GM20431 (cell line): ENCODE measurements around the gene ZNF607.
"Not testable (repeated sequence)": the region's sequence is repeated elsewhere in the genome, so short reads cannot be mapped to it uniquely, and the experiment has no call there.

Source experiments
- in situ Hi-C: fragments of 300-500 bp; cut with MseI, MboI; formaldehyde crosslinking; loops from one replicate; pipeline ENCODE4 v1.15.0; 2020; ENCODE audit warnings: low sequenced_read_pairs; ENCODE audit not compliant: unreplicated experiment

The ZNF607 gene

DNA sequence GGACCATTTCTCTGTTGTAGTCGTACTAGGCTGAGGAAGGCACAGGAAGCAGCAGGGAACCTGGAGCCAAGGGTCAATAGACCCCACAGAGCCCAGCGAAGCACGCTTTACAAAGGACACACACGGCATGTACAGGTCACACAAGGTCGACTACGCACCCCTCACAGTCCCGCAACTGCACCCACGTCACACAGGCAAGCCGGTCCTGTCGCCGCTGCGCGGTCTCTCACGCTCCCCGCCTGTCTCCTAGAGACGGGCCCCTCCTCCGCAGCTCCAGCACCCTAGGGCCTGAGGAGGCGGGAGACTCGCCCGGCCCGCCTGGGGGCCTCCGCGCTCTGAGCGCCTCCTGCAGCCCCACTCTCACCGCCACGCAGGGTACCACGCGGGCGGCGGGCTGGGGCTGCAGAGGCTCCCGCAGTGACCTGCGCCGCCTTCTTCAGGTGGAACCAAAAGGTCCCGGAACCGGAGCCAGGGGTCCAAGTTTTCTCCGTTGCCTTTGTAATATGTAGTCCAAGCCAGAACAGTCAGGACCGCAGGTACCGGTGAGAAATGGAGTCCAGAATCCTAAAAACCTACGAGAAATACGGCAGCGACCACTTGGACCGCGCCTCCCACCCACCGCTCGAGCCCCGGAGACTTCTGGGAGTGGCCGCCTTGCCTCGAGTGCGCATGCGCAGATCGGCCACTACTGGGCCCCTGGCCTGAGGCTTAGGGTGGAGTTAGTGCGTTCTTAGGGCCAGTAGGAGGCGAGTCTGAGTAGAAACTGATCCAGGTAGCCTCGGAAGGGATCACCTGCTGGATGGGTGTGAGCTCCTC, at the start of gene ZNF607:
ZNF607 (minus strand) TSS at position 651 of the 816 bp plus-strand sequence. CDS start 8,143 bp downstream, outside the sequence.
- in situ Hi-C loops: no loop called here

DNA sequence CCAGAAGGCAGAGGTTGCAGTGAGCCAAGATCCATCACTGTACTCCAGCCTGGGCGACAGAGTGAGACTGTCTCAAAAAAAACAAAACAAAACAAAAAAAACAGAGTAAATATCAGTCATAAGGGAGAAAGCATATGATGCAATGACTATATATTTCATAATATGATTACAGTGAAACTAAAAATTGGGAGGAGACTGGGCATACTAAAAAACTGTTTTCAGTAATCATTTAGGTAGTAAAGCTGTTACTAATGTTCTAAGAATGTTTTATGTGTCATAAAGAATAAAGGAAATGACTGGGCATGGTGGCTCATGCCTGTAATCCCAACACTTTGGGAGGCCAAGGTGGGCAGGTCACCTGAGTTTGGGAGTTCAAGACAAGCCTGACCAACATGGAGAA, 43.9 kb upstream of the ZNF607 start:
- in situ Hi-C loops: no loop called here

DNA sequence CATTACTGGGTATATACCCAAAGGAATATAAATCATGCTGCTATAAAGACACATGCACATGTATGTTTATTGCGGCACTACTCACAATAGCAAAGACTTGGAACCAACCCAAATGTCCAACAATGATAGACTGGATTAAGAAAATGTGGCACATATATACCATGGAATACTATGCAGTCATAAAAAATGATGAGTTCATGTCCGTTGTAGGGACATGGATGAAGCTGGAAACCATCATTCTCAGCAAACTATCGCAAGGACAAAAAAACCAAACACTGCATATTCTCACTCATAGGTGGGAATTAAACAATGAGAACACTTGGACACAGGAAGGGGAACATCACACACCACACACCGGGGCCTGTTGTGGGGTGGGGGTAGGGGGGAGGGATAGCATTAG, 38.1 kb upstream of the ZNF607 start:
- in situ Hi-C loops: not testable (repeated sequence)

DNA sequence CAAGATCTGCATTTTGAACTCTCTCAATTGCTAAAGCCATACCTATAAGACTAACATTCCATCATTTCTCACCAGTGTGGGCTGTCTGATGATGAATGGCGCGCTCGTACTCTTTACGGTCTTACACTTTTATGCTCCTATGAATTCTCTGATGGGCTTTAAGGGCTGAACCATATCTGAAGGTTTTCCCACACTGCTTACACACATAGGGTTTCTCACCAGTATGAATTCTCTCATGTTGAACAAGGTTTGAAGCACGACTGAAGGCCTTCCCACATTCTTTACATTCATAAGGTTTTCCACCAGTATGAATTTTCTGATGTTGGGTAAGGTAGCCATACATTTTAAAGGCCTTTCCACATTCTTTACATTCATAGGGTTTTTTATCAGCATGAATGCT, 18.8 kb upstream of the ZNF607 start:
- in situ Hi-C loops: no loop called here

DNA sequence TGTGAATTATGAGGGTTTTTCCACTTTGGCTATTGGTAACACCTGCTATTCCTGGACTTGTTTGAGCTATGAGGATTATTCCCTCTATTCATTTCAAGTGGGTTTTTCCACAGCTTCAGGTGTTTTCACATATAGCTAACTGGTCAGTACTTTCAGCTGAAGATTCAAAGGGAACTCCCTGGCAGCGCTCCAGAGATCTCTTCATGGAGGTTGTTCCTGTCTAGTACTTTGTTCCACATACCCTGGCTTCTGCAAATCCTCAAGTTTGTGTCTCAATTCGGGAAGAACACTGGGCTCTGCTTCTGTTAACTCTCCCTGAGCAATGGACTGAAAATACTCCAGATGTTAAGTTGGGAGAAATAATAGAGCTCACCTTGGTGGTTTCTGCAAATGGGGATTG, 5.6 kb upstream of the ZNF607 start:
- in situ Hi-C loops: no loop called here

DNA sequence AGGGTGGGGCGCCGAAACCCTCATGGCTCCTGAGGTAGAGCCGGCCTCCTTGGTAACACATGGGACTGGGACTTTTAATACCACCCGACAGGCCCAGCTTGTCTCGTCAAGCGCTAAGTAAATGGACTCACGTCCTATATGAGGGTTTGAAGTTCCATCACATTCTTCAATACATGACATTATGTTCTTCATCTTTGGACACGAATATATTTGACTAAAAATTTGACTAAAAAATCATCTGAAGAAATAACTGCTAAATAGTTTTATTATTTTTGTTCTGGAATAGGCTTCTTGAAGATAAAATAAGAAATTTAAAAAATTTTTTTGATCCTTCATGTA, 335 bp upstream of the ZNF607 start:
- in situ Hi-C loops: no loop called here

DNA sequence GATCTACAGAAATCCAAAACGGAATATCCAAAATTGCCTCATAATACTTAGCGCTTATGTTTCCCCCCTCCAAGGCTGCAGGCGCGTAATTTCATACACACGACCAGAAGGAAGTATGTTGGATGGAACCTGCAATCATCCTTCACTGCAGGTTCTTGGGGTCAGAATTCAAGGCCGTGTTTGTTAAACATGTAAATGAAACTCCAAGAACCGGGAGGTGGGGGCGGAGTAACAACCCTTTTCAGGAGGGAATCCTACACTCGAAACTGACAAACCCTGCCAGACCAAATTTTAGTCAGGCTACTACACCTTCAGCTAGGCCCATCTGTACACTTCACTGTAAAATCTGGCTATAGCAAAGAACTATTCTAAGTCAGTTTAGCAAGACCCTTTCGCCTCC, 1.3 kb downstream of the ZNF607 start:
- in situ Hi-C loops: no loop called here

DNA sequence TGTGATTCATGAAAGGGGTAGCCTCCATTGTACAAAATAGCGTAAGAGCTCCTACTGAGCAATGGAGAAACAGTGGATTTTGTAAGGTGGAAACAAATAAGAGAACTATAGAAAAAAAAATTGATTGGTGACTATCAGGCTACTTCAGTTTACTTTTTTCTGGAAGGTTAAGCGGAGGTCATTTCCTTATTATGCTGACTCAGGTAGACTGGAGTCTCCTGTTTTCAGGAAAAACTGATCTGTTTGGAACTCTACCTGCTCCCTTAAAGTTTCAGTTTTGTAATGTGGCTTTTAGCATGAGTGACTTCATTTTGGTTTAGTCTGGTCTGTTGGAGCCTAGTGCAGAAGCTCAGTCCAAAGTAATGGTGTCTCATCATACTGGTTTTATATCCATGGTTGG, 3.4 kb downstream of the ZNF607 start:
- in situ Hi-C loops: no loop called here

DNA sequence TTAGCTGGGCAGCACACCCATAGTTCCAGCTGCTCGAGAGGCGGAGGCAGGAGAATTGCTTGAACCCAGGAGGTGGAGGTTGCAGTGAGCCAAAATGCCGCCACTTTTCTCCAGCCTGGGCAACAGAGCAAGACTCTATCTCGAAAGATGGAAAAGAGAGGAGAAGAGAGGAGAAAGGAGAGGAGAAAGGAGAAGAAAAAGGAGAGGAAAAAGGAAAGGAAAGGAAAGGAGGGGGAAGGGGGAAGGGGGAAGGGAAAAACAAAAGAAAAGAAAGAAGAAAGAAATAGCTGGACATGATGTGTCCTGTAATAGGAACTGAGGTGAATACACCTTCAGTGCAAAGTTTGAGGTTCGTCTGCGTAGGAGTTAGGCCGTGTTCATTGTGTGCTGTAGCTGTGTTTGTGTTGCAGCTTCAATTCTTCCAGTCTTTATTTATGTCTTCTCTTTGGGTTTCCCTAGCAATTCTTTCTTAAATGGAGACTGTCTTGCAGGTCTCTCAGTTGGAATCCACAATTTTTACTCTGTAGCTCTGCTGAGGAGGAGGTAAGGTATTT, 13.4 kb downstream of the ZNF607 start:
- in situ Hi-C loops: no loop called here

DNA sequence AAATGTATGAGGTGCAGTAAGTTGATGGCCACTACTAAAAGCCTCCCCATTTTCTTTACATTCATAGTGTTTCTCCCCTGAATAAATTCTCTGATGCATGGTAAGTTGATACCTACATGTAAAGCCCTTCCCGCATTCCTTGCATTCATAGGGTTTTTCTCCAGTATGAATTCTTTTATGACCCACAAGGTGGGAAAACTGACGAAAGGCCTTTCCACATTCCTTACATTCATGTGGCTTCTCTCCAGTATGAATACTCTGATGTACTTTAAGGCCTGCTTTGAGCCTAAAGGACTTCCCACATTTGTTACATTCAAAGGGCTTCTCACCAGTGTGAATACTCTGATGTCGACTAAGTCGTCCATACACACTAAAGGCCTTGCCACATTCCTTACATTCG, 20.5 kb downstream of the ZNF607 start:
- in situ Hi-C loops: no loop called here

DNA sequence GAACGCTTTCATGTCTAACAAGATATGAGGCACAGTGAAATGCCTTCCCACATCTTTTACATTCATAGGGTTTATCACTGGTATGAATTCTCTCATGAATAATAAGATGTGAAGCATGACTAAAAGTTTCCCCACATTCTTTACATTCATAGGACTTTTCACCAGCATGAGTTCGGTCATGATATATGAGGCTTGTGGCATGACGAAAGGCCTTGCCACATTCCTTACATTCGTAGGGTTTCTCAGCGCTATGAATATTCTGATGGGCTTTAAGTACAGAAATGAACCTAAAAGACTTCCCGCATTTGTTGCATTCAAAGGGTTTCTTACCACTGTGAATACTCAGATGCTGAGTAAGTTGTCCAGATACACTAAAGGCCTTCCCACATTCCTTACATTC, 21.3 kb downstream of the ZNF607 start:
- in situ Hi-C loops: no loop called here

DNA sequence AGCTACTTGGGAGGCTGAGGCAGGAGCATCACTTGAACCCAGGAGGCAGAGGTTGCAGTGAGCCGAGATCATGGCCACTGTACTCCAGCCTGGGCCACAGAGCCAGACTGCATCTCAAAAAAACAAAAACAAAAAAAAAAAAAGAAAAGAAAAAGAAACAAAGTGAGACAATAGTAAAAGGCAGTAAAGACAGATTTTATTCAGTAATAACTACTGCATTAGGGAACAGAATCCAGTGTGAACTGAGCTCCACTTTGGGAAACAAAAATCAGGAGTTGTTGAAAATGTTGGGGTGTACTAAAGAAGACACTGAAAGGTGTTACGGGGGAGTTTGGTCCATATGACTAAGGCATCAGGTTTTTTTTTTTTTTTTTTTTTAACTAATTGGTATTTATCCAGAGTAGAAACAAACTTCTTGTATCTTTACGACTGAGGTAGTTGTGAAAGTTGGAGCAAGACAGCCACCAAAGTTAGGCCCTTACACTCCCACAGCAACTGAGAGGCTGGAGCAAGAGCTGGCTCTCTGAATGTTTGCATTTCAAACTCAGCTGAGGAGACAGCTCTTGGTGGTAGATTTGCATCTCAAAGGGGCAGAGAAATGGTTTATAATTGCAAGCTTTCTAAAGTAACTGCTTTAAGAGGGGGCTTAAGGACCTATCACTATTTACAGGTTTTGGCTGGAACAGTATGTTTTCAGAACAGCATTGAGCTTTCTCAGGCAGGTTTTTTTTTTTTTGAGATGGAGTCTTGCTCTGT, 24.2 kb downstream of the ZNF607 start:
- in situ Hi-C loops: no loop called here

DNA sequence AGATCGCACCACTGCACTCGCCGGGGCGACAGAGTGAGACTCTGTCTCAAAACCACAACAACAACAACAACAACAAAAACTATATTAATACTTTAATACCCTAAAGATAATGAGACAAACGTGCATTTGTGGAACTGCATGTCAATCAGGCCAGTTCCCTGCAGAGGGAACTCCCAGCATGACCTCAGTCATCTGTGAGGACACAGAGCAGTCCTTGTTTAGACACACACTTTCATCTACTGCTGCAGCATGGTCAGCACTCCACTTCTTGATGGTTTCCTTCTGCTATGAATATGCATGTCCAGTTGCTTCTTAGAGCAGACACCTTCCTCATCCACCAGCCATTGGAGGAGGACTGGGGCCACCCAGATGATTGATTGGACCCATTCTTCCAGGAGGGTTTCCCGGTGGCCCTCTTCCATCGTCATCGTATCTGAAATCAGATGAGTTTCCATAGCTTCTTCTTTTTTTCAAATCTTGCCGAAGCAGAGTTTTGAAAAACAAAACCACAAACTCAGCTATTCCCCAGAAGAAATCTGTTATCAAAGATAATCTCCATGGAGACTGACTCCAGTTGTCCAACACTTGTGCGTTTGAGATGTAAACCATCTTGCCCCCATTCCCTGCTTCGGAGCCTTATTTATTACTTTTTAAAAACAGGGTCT, 26.5 kb downstream of the ZNF607 start:
- in situ Hi-C loops: no loop called here

DNA sequence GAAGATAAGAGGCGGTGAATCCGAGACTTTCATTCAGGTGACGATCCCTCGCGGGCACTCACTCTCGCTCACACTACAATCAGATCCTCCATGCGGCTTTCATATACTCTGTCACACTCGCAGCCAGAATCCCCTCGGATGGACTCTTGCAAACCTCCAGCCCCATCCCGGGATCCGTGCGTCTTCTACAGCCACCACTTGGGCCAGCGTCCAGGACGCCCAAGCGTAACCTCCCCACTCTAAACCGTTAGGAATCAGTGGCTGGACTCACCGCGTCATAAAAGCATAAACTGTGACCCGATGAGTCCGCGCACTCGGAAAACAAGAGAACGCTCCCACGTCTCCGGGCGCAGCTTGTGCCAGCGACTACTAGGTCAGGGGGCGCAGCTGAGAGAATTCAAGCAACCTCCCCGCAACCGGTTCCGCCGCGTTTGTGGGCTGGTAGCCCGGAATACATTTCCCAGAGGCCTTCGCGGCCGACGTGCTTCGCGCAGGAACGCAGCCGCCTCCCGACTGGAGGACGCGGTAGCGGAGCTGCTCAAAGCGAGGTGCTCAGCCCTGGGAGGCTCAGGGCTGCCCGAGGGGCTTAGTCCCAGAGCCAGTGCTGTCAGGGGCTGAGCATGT, 27.6 kb downstream of the ZNF607 start:
- in situ Hi-C loops: no loop called here

DNA sequence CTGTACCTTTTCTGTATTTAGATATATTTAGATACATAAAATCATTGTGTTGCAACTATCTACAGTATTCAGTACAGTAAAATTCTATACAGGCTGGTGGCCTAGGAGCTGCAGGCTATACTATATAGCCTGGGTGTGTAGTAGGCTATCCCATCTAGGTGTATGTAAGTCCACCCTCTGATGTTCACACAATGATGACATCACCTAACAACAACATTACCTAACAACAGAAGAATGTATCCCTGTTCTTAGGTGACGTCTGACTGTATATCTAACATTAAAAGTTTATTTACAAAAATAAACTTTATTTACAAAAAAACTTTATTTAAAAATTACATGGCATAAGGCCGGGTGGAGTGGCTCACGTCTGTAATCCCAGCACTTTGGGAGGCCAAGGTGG, 36.0 kb downstream of the ZNF607 start:
- in situ Hi-C loops: no loop called here

DNA sequence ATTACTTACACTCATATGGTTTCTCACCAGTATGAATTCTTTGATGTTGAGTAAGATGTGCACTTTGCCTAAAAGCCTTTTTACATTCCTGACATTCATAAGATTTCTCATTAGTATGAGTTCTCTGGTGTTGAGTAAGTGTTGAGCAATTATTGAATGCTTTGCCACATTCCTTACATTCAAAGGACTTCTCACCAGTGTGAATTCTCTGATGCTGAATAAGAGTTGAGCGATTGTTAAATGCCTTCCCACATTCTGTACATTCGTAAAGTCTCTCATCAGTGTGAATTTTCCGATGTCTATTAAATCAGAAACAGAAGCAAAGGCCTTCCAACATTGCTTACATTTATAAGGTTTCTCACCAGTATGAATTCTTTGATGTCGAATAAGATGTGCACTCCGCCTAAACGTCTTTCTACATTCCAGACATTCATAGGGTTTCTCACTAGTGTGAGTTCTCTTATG, 50.1 kb downstream of the ZNF607 start:
- in situ Hi-C loops: no loop called here

DNA sequence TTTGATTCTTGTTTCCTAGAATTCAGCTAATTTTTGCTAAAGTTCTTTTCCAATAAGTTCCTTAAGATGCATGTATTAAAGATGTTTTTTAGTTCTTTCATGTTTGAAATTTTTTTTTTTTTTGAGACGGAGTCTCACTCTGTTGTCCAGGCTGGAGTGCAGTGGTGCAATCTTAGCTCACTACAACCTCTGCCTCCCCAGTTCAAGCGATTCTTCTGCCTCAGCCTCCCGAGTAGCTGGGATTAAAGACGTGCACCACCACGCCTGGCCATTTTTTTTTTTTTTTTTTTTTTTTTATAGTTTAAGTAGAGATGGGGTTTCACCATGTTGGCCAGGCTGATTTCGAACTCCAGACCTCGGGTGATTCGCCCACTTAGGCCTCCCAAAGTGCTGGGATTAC, 62.4 kb downstream of the ZNF607 start:
- in situ Hi-C loops: not testable (repeated sequence)

DNA sequence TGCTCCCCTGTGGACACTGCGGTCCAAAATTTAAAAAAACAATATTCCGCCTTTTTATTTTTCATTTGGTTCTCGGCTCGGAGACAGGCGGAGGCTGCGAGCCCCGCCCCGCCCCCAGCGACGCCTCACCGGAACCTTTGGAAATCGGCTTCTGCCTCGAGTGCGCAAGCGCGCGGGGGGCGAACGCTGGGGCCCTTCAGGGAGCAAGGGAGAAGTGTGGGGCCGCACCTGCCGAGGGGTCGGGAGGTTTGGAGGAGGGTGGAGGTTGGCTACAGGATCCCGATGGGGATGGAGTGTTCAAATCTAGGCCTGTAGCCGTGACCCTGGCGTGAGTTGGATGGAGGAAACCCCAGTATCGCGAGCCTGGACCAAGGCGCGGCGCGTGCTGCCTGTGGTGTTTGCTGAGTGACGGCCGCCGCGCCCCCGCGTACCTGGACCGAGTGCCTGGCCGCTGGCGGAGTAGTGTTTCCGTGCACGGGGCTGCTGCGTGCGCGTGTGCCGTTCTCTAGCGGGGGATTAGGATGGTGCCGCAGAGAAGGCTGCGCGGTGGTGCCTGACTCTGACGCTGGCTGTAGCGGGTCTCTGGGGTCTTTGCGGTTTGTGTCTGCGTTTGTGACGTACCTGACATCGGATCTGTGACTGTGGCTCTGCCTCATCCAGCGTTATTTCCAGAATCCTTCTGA, 63.7 kb downstream of the ZNF607 start:
- in situ Hi-C loops: no loop called here

DNA sequence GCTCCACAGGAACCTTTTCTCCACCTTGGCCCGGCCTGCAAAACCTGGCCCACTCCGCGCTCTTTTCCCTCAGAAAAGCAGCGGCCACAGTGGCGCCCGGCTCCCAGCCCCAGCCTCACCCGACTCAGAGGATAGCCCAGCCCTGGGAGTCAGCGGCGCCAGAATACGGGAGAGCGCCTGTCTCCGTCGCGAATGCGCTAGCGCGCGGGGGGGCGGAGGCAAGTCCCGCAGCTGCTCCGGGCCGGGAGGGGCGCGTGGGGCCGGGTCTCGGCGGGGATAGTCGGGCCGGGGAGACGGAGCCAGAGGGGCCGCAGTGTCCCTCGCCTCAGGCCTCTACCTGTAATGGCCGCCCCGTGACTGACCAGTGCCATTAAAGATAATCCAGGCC, 64.3 kb downstream of the ZNF607 start, which contains the start of gene ZFP30:
ZFP30 (minus strand) TSS at position 165 of the 388 bp plus-strand sequence. CDS start 7,643 bp downstream, outside the sequence.
- in situ Hi-C loops: no loop called here
